K562 (cell line): ENCODE measurements around the gene ACOT7. TPM values are rescaled to one million over a fixed set of nuclear protein-coding genes. Genes with fewer than 3 reads are reported as not detected.

Experiments
- ARID4B ChIP-seq: sonication (generic); formaldehyde crosslinking; IDR thresholded peaks from 2 replicates; pipeline ENCODE4 v1.8.0; 2022; ENCODE audit warnings: mild to moderate bottlenecking, missing genetic modification reagents
- ASH1L ChIP-seq: fragments of 450-650 bp; IDR thresholded peaks from 2 replicates; pipeline ENCODE4 v1.6.1; 2018; ENCODE audit warnings: borderline replicate concordance, mild to moderate bottlenecking, low read depth; ENCODE audit not compliant: partially characterized antibody
- C11orf30 ChIP-seq: fragments of 450-650 bp; IDR thresholded peaks from 2 replicates; pipeline ENCODE4 v1.6.1; 2016; ENCODE audit warnings: low read depth, mild to moderate bottlenecking
- CBX2 ChIP-seq: fragments of 200-600 bp; sonication (generic); IDR thresholded peaks from one replicate; pipeline ENCODE4 v1.6.1; 2012; ENCODE audit warnings: mild to moderate bottlenecking, low read length, inconsistent platforms; ENCODE audit not compliant: insufficient read depth, poor library complexity, severe bottlenecking
- CHD4 ChIP-seq: fragments of 200-600 bp; sonication (generic); IDR thresholded peaks from 3 replicates; pipeline ENCODE4 v1.6.1; 2012; ENCODE audit warnings: low read depth, mild to moderate bottlenecking, mixed read lengths, low read length, inconsistent platforms; ENCODE audit not compliant: insufficient read depth, insufficient replicate concordance, poor library complexity, severe bottlenecking
- COPS2 ChIP-seq: fragments of 450-650 bp; conservative IDR thresholded peaks from 2 replicates; pipeline ENCODE4 v1.6.1; 2016; ENCODE audit warnings: mild to moderate bottlenecking, moderate library complexity
- CREBBP ChIP-seq: IDR thresholded peaks from one replicate; pipeline ENCODE4 v1.6.1; 2012; ENCODE audit warnings: low read depth, mild to moderate bottlenecking, control low read depth, inconsistent platforms, low read length
- HMG20B ChIP-seq: fragments of 250-450 bp; sonication (Bioruptor Pico); IDR thresholded peaks from 2 replicates; pipeline ENCODE4 v1.5.0; 2021; ENCODE audit warnings: mild to moderate bottlenecking
- JUN ChIP-seq, 2 experiments: sonication (generic) in 1 of 2; formaldehyde crosslinking in 1 of 2; IDR thresholded peaks; 2 replicates each; pipeline versions ENCODE4 v1.6.1 to v1.8.0; 2012 to 2022; ENCODE audit warnings: borderline replicate concordance in 2 of 2, mild to moderate bottlenecking in 2 of 2, improper control_type of control experiment in 1 of 2, low read depth in 1 of 2, low read length in 1 of 2, missing genetic modification reagents in 1 of 2
- KAT7 ChIP-seq: sonication (generic); formaldehyde crosslinking; IDR thresholded peaks from 2 replicates; pipeline ENCODE4 v1.8.0; 2022; ENCODE audit warnings: missing genetic modification reagents, mild to moderate bottlenecking, borderline replicate concordance
- MCM7 ChIP-seq, 2 experiments: fragments of 450-650 bp; IDR thresholded peaks; 2 replicates each; pipeline ENCODE4 v1.6.1; 2016 to 2018
- NCOR1 ChIP-seq: fragments of 450-650 bp; IDR thresholded peaks from 2 replicates; pipeline ENCODE4 v1.6.1; 2016; ENCODE audit warnings: mild to moderate bottlenecking, moderate library complexity
- PPARD ChIP-seq: fragments of 250-450 bp; sonication (Bioruptor Pico); IDR thresholded peaks from 2 replicates; pipeline ENCODE4 v1.8.0; 2022; ENCODE audit warnings: inconsistent platforms, mild to moderate bottlenecking, moderate library complexity
- PRMT5 ChIP-seq: sonication (generic); formaldehyde crosslinking; IDR thresholded peaks from 2 replicates; pipeline ENCODE4 v1.5.0; 2020; ENCODE audit warnings: missing genetic modification reagents
- SIRT6 ChIP-seq: IDR thresholded peaks from one replicate; pipeline ENCODE4 v1.6.1; 2012; ENCODE audit warnings: low read depth, mild to moderate bottlenecking, control low read depth, inconsistent platforms, low read length, moderate library complexity
- SMAD2 ChIP-seq: fragments of 150-350 bp; IDR thresholded peaks from 2 replicates; pipeline ENCODE4 v1.6.1; 2014; ENCODE audit warnings: low read depth, mild to moderate bottlenecking, low read length
- TBL1XR1 ChIP-seq, 2 experiments: IDR thresholded peaks; 2 replicates each; pipeline ENCODE4 v1.6.1; 2012; ENCODE audit warnings: improper control_type of control experiment in 2 of 2, low read length in 2 of 2, mild to moderate bottlenecking in 1 of 2
- TCF7 ChIP-seq: sonication (generic); IDR thresholded peaks from 2 replicates; pipeline ENCODE4 v1.6.1; 2016; ENCODE audit warnings: antibody characterized with exemption, borderline replicate concordance
- TCFL5 ChIP-seq: fragments of 250-450 bp; sonication (Bioruptor Pico); conservative IDR thresholded peaks from 2 replicates; pipeline ENCODE4 v1.6.1; 2021; ENCODE audit warnings: mild to moderate bottlenecking, moderate library complexity, matching md5 sums
- TRIM28 ChIP-seq: fragments of 450-650 bp; IDR thresholded peaks from 2 replicates; pipeline ENCODE4 v1.6.1; 2017
- ZNF253 ChIP-seq: fragments of 250-450 bp; sonication (Bioruptor Pico); conservative IDR thresholded peaks from 2 replicates; pipeline ENCODE4 v1.6.1; 2021; ENCODE audit warnings: mild to moderate bottlenecking
- ZNF395 ChIP-seq: fragments of 200-800 bp; sonication (Bioruptor generic); IDR thresholded peaks from 2 replicates; pipeline ENCODE4 v1.6.1; 2017; ENCODE audit warnings: missing genetic modification characterization, missing compliant biosample characterization
- ZNF766 ChIP-seq: fragments of 200-800 bp; sonication (Bioruptor generic); conservative IDR thresholded peaks from 2 replicates; pipeline ENCODE4 v1.6.1; 2016; ENCODE audit warnings: missing genetic modification characterization, missing compliant biosample characterization
- polyA plus RNA-seq, 8 experiments: library from polyadenylated mRNA; depleted of rRNA in 4 of 8; stranded (reverse) in 5 of 8; unstranded in 3 of 8; fragments of >200 nt; fragmentation: Nextera tagmentation in 2 of 8; fragmentation: Illumina TruSeq in 1 of 8; extraction: Ambion mirVana in 2 of 8; extraction: Trizol in 1 of 8; gene quantifications; 2 replicates each; pipeline versions ENCODE4 v1.2.1 to v1.2.3, GENCODE V29; 2011 to 2014; ENCODE audit warnings: inconsistent platforms in 1 of 8, missing spikeins in 1 of 8
- total RNA-seq, 7 experiments: library from RNA; depleted of rRNA in 6 of 7; stranded (reverse); fragments of >200 nt in 6 of 7; fragmentation: Illumina TruSeq in 2 of 7; extraction: Trizol in 2 of 7; gene quantifications; 2 replicates each; pipeline versions ENCODE4 v1.2.1 to v1.2.3, GENCODE V29; 2011 to 2021; ENCODE audit warnings: low replicate concordance in 1 of 7

The ACOT7 gene
- total and polyA plus RNA-seq, 9 of the 15 experiments (the other 6 are each of a cell fraction or from before 2014, with no cell fraction given), result 7.0 to 92.6 (median 37.2) TPM

GRCh38 chr1:6245086-6245868, 148.3 kb downstream of the ACOT7 start (continued):
- TF ChIP-seq ARID4B (CRISPR knock-in tag) (peak; percentile 99), PPARD (CRISPR knock-in tag) (no peak), ZNF766 (CRISPR knock-in tag) (0 out of 2 replicates have a peak, but pooled peaks have one; percentile 51), SMAD2 (no peak), NCOR1 (no peak), SIRT6 (no peak), MCM7 (IDR thresholded peaks at IDR 0.05) (no peak), C11orf30 (no peak), PRMT5 (CRISPR knock-in tag) (peak; percentile 97), CHD4 (no peak), ZNF253 (CRISPR knock-in tag) (no peak), ASH1L (no peak), TCF7 (no peak), TCFL5 (CRISPR knock-in tag) (no peak), CREBBP (no peak), COPS2 (no peak), TRIM28 (no peak), HMG20B (no peak), KAT7 (CRISPR knock-in tag) (peak; percentile 99; the same call in 1 of the 2 replicates), TBL1XR1 (IDR thresholded peaks at IDR 0.05; ENCODE audit: low read length in 2 of 2) (no peak; a peak in 1 of 4 replicates), JUN (IDR thresholded peaks at IDR 0.05; ENCODE audit: borderline replicate concordance, low read depth, low read length) (peak; percentile 30; the same call in 1 of the 2 replicates), JUN (CRISPR knock-in tag; IDR thresholded peaks at IDR 0.05; ENCODE audit: borderline replicate concordance) (peak; percentile 96; the same call in 1 of the 2 replicates), ZNF395 (CRISPR knock-in tag) (peak; percentile 85; the same call in 1 of the 2 replicates), CBX2 (no peak)
